Erythroblast (primary cell): ENCODE measurements around the gene RAG1.

Experiments
- DNase-seq, 2 experiments: peaks; one replicate each; lab custom pipeline; 2025; lab: John Stamatoyannopoulos, UW
- GATA1 ChIP-seq: IDR thresholded peaks from 2 replicates; pipeline ENCODE4 v1.6.1; 2011; ENCODE audit warnings: low read depth, mild to moderate bottlenecking, control low read depth, low read length, moderate library complexity
- POLR2A ChIP-seq: IDR thresholded peaks from 2 replicates; pipeline ENCODE4 v1.6.1; 2011; ENCODE audit warnings: mild to moderate bottlenecking, low read length

Gene RAG1

GRCh38 chr11:36601155-36601554 is 33.3 kb downstream of the RAG1 start:
- TF ChIP-seq POLR2A (no peak), GATA1 (no peak)
- no peak for DNase-seq

GRCh38 chr11:36602135-36602534 is 34.3 kb downstream of the RAG1 start:
- TF ChIP-seq POLR2A (no peak), GATA1 (no peak)
- no peak for DNase-seq

- no peak for DNase-seq
These were observed 37.7 kb downstream of the RAG1 start for GRCh38 chr11:36605221-36606216.

GRCh38 chr11:36608491-36609199 is 40.8 kb downstream of the RAG1 start:
- DNase-seq = peak; percentile 21 to 22
- no peak for TF ChIP-seq GATA1
- no peak for TF ChIP-seq POLR2A

More at GRCh38 chr11:36605221-36606216, 37.7 kb downstream of the RAG1 start:
- no peak for TF ChIP-seq GATA1
- no peak for TF ChIP-seq POLR2A

GRCh38 chr11:36609383-36609782 is 41.6 kb downstream of the RAG1 start:
- TF ChIP-seq GATA1 = no peak
- TF ChIP-seq POLR2A = no peak
- peak; percentile 55 to 68 for DNase-seq

GRCh38 chr11:36615826-36616225 is 48.0 kb downstream of the RAG1 start:
- no peak for DNase-seq
- TF ChIP-seq GATA1 = no peak
- no peak for TF ChIP-seq POLR2A

- DNase-seq = peak; percentile 84 to 94
- TF ChIP-seq POLR2A = no peak
- TF ChIP-seq GATA1 = peak; percentile 32
These were observed 49.9 kb downstream of the RAG1 start for GRCh38 chr11:36617543-36618362.

- DNase-seq = peak in 1 of 2 experiments; percentile 33
- no peak for TF ChIP-seq POLR2A
These were observed 50.7 kb downstream of the RAG1 start for GRCh38 chr11:36618363-36619047.

GRCh38 chr11:36619502-36619901 is 51.7 kb downstream of the RAG1 start:
- no peak for TF ChIP-seq POLR2A
- peak; percentile 37 to 52 for DNase-seq

GRCh38 chr11:36620246-36620645 is 52.4 kb downstream of the RAG1 start:
- TF ChIP-seq POLR2A (no peak), GATA1 (no peak)
- DNase-seq = no peak

- TF ChIP-seq POLR2A = no peak
- TF ChIP-seq GATA1 = no peak
- peak; percentile 69 to 80 for DNase-seq
These were observed 54.8 kb downstream of the RAG1 start for GRCh38 chr11:36622431-36623136.

GRCh38 chr11:36623494-36623893 is 55.7 kb downstream of the RAG1 start:
- TF ChIP-seq GATA1 = no peak
- TF ChIP-seq POLR2A = no peak
- no peak for DNase-seq
